WTC11 (cell line): ENCODE measurements around the gene ZNF521.

ENCODE experiments used
- CTCF ChIP-seq: fragments of 200-600 bp; IDR thresholded peaks from 2 replicates; pipeline ENCODE4 v1.8.0; 2022; ENCODE audit warnings: antibody characterized with exemption
- E2F1 ChIP-seq: sonication (generic); formaldehyde crosslinking; IDR thresholded peaks from 2 replicates; pipeline ENCODE4 v1.8.0; 2022; ENCODE audit warnings: mild to moderate bottlenecking, missing genetic modification reagents
- FOXK1 ChIP-seq: sonication (generic); formaldehyde crosslinking; IDR thresholded peaks from 2 replicates; pipeline ENCODE4 v1.8.0; 2022; ENCODE audit warnings: mild to moderate bottlenecking, moderate library complexity, missing genetic modification reagents
- USF2 ChIP-seq: sonication (generic); formaldehyde crosslinking; IDR thresholded peaks from 2 replicates; pipeline ENCODE4 v1.8.1; 2023; ENCODE audit warnings: mild to moderate bottlenecking, missing genetic modification reagents, moderate library complexity
- TF ChIP-seq, protein P1 (sequence below): sonication (generic); formaldehyde crosslinking; IDR thresholded peaks from 2 replicates; pipeline ENCODE4 v1.8.1; 2022; ENCODE audit warnings: low read depth, missing genetic modification reagents, borderline replicate concordance

DNA sequence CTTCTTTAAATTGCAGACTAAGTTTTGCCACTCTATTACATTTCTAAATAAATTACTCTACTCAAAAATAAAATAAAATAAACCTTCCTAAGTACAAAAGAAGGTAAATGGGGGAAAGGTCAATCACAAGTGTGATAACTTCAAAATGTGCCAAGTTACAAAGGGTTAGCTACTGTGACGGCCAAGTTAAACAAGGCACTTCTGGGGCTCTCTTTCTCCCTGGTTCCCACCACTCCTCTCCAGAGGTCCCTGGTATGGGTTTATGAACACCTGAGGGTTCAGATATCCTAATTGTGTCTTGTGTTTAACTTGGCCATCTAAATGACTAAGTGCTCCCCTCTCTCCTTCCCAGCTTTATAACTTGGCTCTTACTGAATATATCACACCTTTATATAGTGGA, 5.4 kb downstream of the ZNF521 start:
- no peak for TF ChIP-seq E2F1
- TF ChIP-seq CTCF, result no peak
- TF ChIP-seq USF2 (CRISPR knock-in tag), result no peak
- TF ChIP-seq, protein P1, sequence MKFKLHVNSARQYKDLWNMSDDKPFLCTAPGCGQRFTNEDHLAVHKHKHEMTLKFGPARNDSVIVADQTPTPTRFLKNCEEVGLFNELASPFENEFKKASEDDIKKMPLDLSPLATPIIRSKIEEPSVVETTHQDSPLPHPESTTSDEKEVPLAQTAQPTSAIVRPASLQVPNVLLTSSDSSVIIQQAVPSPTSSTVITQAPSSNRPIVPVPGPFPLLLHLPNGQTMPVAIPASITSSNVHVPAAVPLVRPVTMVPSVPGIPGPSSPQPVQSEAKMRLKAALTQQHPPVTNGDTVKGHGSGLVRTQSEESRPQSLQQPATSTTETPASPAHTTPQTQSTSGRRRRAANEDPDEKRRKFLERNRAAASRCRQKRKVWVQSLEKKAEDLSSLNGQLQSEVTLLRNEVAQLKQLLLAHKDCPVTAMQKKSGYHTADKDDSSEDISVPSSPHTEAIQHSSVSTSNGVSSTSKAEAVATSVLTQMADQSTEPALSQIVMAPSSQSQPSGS (CRISPR knock-in tag), result no peak
- TF ChIP-seq FOXK1 (CRISPR knock-in tag), result no peak
